Measurements from ENCODE around the gene NME7. TPM values are rescaled to one million over a fixed set of nuclear protein-coding genes. Genes with fewer than 3 reads are reported as not detected.
"Not testable (repeated sequence)": the region's sequence is repeated elsewhere in the genome, so short reads cannot be mapped to it uniquely, and the experiment has no call there.

NME7 gene
- total RNA-seq, 1 donor from 2014 or later, result 14.5 TPM

DNA sequence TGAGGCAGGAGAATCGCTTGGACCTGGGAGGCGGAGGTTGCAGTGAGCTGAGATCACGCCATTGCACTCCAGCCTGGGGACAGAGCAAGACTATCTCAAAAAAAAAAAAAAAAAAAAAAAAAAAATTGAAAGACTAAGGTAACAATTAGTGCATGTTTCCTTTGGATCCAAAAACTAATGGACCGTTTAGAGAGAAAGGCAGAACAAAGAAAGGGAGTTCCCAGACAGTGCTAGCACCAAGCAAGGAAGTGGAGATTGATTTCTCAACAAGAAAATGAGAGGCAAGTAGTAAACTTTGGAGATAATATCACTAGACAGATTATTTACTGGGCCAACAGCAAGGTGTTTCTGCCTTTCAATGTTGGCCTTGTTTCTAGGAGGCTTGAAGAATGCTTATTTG, 236.9 kb downstream of the NME7 start:
- peaks cover 6% of the 10 kb centered on the region for H3K36me3 Mint-ChIP-seq (ENCODE audit: low read depth)
- intact Hi-C loops (cut with micrococcal nuclease), result no loop called here
- TF ChIP-seq, protein P1, sequence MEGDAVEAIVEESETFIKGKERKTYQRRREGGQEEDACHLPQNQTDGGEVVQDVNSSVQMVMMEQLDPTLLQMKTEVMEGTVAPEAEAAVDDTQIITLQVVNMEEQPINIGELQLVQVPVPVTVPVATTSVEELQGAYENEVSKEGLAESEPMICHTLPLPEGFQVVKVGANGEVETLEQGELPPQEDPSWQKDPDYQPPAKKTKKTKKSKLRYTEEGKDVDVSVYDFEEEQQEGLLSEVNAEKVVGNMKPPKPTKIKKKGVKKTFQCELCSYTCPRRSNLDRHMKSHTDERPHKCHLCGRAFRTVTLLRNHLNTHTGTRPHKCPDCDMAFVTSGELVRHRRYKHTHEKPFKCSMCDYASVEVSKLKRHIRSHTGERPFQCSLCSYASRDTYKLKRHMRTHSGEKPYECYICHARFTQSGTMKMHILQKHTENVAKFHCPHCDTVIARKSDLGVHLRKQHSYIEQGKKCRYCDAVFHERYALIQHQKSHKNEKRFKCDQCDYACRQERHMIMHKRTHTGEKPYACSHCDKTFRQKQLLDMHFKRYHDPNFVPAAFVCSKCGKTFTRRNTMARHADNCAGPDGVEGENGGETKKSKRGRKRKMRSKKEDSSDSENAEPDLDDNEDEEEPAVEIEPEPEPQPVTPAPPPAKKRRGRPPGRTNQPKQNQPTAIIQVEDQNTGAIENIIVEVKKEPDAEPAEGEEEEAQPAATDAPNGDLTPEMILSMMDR (IDR thresholded peaks at IDR 0.05), result no peak
- ATAC-seq (ENCODE audit: low read depth) (no peak), DNase-seq (no peak)
- no peaks in the 10 kb centered on the region for H3K4me1 Mint-ChIP-seq
- H3K27ac Mint-ChIP-seq, result no peak overlapping the region
- no peaks in the 10 kb centered on the region for H3K9me3 Mint-ChIP-seq
- ChIA-PET POLR2A (no interaction called here), CTCF (no interaction called here)
- no peak overlapping the region for H3K4me3 Mint-ChIP-seq
- H3K27me3 Mint-ChIP-seq, result no peaks in the 10 kb centered on the region

DNA sequence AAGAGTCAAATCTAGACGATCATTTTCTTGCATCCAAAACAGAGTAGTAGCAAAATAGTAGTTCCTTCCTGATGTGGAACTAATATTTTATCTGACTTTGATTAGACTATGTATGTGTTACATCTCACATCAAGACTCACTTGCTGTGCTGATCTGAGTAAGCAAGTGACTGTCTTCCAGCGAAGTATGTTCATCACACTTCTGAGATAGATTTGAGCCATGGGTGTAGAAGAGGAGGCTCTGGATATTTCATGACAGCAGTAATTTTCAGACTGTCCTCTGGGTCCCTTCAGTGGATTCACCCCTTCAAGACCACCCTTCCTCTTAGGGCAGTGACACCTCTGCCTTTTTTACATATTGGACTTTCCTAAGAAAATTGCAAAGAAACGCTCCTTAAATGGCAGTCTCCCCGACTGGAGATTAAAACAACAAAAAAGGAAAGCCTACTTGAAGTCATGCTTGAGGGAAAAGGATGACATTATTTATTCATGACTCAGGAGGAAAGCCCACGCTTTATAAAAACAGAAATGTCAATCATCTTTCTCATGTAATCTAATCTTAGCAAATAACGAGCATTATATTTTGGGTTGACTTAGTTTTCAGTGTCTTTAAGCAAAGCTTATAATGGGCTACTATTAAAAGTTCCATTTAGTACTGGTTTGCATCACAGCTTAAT, 238.3 kb downstream of the NME7 start:
- ATAC-seq (ENCODE audit: low read depth), result no peak
- H3K27ac Mint-ChIP-seq, result no peak overlapping the region
- no peak overlapping the region for H3K4me3 Mint-ChIP-seq
- CTCF ChIA-PET, result no interaction called here
- intact Hi-C loops (cut with micrococcal nuclease), result no loop called here
- no peaks in the 10 kb centered on the region for H3K27me3 Mint-ChIP-seq
- no peaks in the 10 kb centered on the region for H3K4me1 Mint-ChIP-seq
- peaks cover 6% of the 10 kb centered on the region for H3K36me3 Mint-ChIP-seq (ENCODE audit: low read depth)
- POLR2A ChIA-PET, result no interaction called here
- TF ChIP-seq, protein P1 (IDR thresholded peaks at IDR 0.05), result no peak
- H3K9me3 Mint-ChIP-seq, result no peaks in the 10 kb centered on the region
- no peak for DNase-seq

DNA sequence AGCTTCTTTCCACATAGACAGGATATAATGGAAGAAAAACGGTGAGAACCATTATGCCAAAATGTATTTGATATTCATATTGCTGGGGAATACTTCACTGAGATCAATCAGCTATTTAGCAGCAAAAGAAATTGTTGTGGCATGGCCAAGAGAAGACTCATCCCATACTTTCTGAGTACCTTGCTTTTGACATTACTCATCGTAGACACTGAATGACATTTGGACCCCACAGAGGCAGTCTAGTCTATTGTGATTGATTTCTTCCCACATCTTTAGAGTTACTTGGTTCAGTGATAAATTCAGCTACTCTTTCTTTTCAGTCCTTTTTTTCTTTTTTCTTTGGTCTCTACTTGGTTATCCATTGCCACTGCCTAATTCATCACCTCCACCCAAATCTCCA, 239.0 kb downstream of the NME7 start:
- ChIA-PET POLR2A (no interaction called here), CTCF (no interaction called here)
- no peaks in the 10 kb centered on the region for H3K4me1 Mint-ChIP-seq
- TF ChIP-seq, protein P1 (IDR thresholded peaks at IDR 0.05), result no peak
- no peak overlapping the region for H3K27ac Mint-ChIP-seq
- no peaks in the 10 kb centered on the region for H3K27me3 Mint-ChIP-seq
- DNase-seq (no peak), ATAC-seq (ENCODE audit: low read depth) (no peak)
- peaks cover 6% of the 10 kb centered on the region for H3K36me3 Mint-ChIP-seq (ENCODE audit: low read depth)
- H3K9me3 Mint-ChIP-seq, result no peaks in the 10 kb centered on the region
- no peak overlapping the region for H3K4me3 Mint-ChIP-seq
- intact Hi-C loops (cut with micrococcal nuclease), result no loop called here

DNA sequence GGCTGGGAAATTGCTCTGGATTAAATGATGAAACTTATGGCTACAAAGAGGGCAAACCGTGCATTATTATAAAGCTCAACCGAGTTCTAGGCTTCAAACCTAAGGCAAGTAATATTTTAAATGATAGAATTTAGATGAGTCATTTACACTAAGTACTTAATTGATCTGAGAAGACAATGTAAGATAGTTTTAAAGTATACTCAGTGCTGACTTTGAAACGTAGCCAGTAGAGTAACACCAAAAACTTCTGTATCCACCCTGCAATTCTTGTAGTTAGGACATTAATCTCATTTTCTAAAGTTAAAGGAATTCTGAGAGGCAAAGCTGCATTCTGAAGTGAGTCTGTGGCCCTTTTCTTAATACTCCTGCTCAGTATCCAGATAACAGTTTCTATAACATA, 240.3 kb downstream of the NME7 start:
- Mint-ChIP-seq H3K27me3 (no peaks in the 10 kb centered on the region), H3K36me3 (ENCODE audit: low read depth) (peaks cover 3% of the 10 kb centered on the region), H3K27ac (no peak overlapping the region), H3K9me3 (no peaks in the 10 kb centered on the region), H3K4me1 (peaks cover 2% of the 10 kb centered on the region), H3K4me3 (no peak overlapping the region)
- POLR2A ChIA-PET, result interaction anchor here (0.6 kb wide), 1 partner anchor 10 kb away, joined by 3 read pairs; no protein-coding TSS in a partner anchor
- DNase-seq (no peak), ATAC-seq (ENCODE audit: low read depth) (no peak)
- CTCF ChIA-PET, result no interaction called here
- intact Hi-C loops (cut with micrococcal nuclease), result no loop called here
- TF ChIP-seq, protein P1 (IDR thresholded peaks at IDR 0.05), result no peak

DNA sequence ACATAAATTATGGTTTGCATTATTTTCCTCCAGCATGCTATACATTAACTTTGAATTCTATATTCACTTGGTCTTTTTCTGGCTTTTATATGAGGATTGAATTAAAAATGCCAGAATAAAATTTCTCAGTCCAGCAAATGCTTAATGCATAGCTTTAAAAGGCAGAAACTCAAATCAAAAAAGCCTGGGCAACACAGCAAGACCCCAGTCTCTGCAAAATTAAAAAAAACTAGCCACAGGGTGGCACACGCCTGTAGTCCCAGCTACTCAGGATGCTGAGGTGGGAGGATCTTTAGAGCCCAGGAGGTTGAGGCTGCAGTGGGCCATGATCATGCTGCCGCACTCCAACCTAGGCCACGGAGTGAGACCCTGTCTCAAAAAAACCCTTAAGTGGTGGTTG, 241.3 kb downstream of the NME7 start:
- TF ChIP-seq, protein P1 (IDR thresholded peaks at IDR 0.05), result no peak
- POLR2A ChIA-PET, result no interaction called here

DNA sequence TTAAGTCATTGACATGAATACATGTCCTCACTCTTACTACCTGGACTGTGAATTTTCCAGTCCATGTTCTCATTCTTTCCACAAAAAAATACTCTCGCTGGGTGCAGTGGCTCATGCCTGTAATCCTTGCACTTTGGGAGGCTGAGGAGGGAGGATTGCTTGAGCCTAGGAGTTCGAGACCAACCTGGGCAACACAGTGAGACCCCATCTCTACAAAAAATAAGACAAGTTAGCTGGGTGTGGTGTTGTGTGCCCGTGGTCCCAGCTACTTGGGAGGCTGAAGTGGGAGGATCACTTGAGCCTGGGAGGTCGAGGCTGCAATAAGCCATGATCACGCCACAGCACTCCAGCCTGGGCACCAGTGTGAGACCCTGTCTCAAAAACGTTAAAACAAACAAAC, 242.0 kb downstream of the NME7 start:
- H3K36me3 Mint-ChIP-seq (ENCODE audit: low read depth); H3K4me3 Mint-ChIP-seq; ATAC-seq (ENCODE audit: low read depth); H3K9me3 Mint-ChIP-seq; intact Hi-C loops (cut with micrococcal nuclease); H3K27ac Mint-ChIP-seq; CTCF ChIA-PET; H3K4me1 Mint-ChIP-seq; H3K27me3 Mint-ChIP-seq; POLR2A ChIA-PET; DNase-seq: not testable (repeated sequence)

More for the DNA sequence above, 241.3 kb downstream of the NME7 start:
- DNase-seq, result no peak
- H3K36me3 Mint-ChIP-seq (ENCODE audit: low read depth), result no peaks in the 10 kb centered on the region
- no peaks in the 10 kb centered on the region for H3K27me3 Mint-ChIP-seq
- no peaks in the 10 kb centered on the region for H3K9me3 Mint-ChIP-seq
- no peak overlapping the region for H3K27ac Mint-ChIP-seq
- peaks cover 2% of the 10 kb centered on the region for H3K4me1 Mint-ChIP-seq
- intact Hi-C loops (cut with micrococcal nuclease), result no loop called here
- CTCF ChIA-PET, result no interaction called here
- H3K4me3 Mint-ChIP-seq, result no peak overlapping the region
- ATAC-seq (ENCODE audit: low read depth), result no peak

Measured in activated B cell treated with CpG ODN at 0.5 μM for 24 hours (primary cell).